OCI-LY7 (cell line): ENCODE data around the gene SNAPC5.
"Not testable (repeated sequence)": the region's sequence is repeated elsewhere in the genome, so short reads cannot be mapped to it uniquely, and the experiment has no call there.

Experiments used
- CTCF ChIP-seq: fragments of 200-600 bp; sonication (generic); conservative IDR thresholded peaks from 2 replicates; pipeline ENCODE4 v1.5.1; 2014; ENCODE audit warnings: mild to moderate bottlenecking, antibody characterized with exemption, low read length, moderate library complexity, mixed read lengths
- EZH2phosphoT487 ChIP-seq: fragments of 200-600 bp; sonication (generic); IDR thresholded peaks from 2 replicates; pipeline ENCODE4 v1.6.1; 2018; ENCODE audit warnings: low read depth, borderline replicate concordance, mild to moderate bottlenecking, mixed run types, antibody characterized with exemption, low read length, moderate library complexity, mixed read lengths

- TF ChIP-seq CTCF, EZH2phosphoT487: not testable (repeated sequence)
Observed at GRCh38 chr15:66503041-66503648, 5.6 kb upstream of the SNAPC5 start.
